OCI-LY7 (cell line): ENCODE results near the gene TMED3. TPM values are rescaled to one million over a fixed set of nuclear protein-coding genes. Genes with fewer than 3 reads are reported as not detected.

Experiments
- BruUV-seq: library from RNA; stranded (reverse); fragments of 400-500 nt; replicated peaks from 2 replicates; lab custom pipeline; 2021; lab: Mats Ljungman, UMichigan
- CTCF ChIA-PET: fragments of 300-600 bp; sonication (Branson Sonifier 250); formaldehyde crosslinking; loops from one replicate; lab custom pipeline; 2022; ENCODE audit warnings: antibody characterized with exemption; ENCODE audit not compliant: unreplicated experiment; lab: Charles Lee
- POLR2A ChIA-PET: fragments of 300-600 bp; sonication (Branson Sonifier 250); formaldehyde crosslinking; loops from one replicate; lab custom pipeline; 2022; ENCODE audit warnings: antibody characterized with exemption; lab: Charles Lee
- DNase-seq: peaks from one replicate; pipeline ENCODE4 v3.0.0-alpha.2; 2015; ENCODE audit warnings: low spot score
- H2AFZ ChIP-seq: fragments of 200-600 bp; sonication (generic), shearing (Covaris generic); 2 replicates; pipeline ENCODE4 v1.6.1; 2014; ENCODE audit warnings: mild to moderate bottlenecking, antibody characterized with exemption, low read length, moderate library complexity
- H3K27ac ChIP-seq: fragments of 200-600 bp; sonication (generic); 2 replicates; pipeline ENCODE4 v1.5.1; 2014; ENCODE audit warnings: mixed run types, low read depth, mild to moderate bottlenecking, moderate library complexity, low read length, inconsistent platforms; ENCODE audit not compliant: poor library complexity, severe bottlenecking
- H3K36me3 ChIP-seq: fragments of 200-600 bp; sonication (generic); 2 replicates; pipeline ENCODE4 v1.6.1; 2014; ENCODE audit warnings: mild to moderate bottlenecking, antibody characterized with exemption, low read length, moderate library complexity, mixed read lengths; ENCODE audit not compliant: insufficient read depth
- H3K4me1 ChIP-seq: fragments of 200-600 bp; sonication (generic); 2 replicates; pipeline ENCODE4 v1.5.1; 2014; ENCODE audit warnings: mild to moderate bottlenecking, low read length; ENCODE audit not compliant: insufficient read depth, poor library complexity, severe bottlenecking
- H3K4me2 ChIP-seq: fragments of 200-600 bp; sonication (generic); 2 replicates; pipeline ENCODE4 v1.6.1; 2014; ENCODE audit warnings: mild to moderate bottlenecking, low read length
- H3K4me3 ChIP-seq: fragments of 200-600 bp; sonication (generic); 2 replicates; pipeline ENCODE4 v1.5.1; 2014; ENCODE audit warnings: mild to moderate bottlenecking, low read depth, low read length; ENCODE audit not compliant: poor library complexity, severe bottlenecking
- H3K79me2 ChIP-seq: fragments of 200-600 bp; sonication (generic); 2 replicates; pipeline ENCODE4 v1.6.1; 2016; ENCODE audit warnings: low read depth, mild to moderate bottlenecking, low read length, moderate library complexity, mixed read lengths; ENCODE audit not compliant: insufficient read depth
- H3K9me2 ChIP-seq: fragments of 200-600 bp; sonication (generic); 2 replicates; pipeline ENCODE4 v1.6.1; 2016; ENCODE audit warnings: mild to moderate bottlenecking, low read length, mixed read lengths; ENCODE audit not compliant: insufficient read depth
- H3K9me3 ChIP-seq: fragments of 200-600 bp; sonication (generic); 2 replicates; pipeline ENCODE4 v1.6.1; 2014; ENCODE audit warnings: mild to moderate bottlenecking, mixed run types, low read length, mixed read lengths
- H4K20me1 ChIP-seq: fragments of 200-600 bp; sonication (generic); 2 replicates; pipeline ENCODE4 v1.6.1; 2014; ENCODE audit warnings: mild to moderate bottlenecking, antibody characterized with exemption, low read length, moderate library complexity, mixed read lengths; ENCODE audit not compliant: insufficient read depth
- EZH2phosphoT487 ChIP-seq: fragments of 200-600 bp; sonication (generic); IDR thresholded peaks from 2 replicates; pipeline ENCODE4 v1.6.1; 2018; ENCODE audit warnings: low read depth, borderline replicate concordance, mild to moderate bottlenecking, mixed run types, antibody characterized with exemption, low read length, moderate library complexity, mixed read lengths
- intact Hi-C: fragments of 100-400 bp; cut with micrococcal nuclease; formaldehyde crosslinking; loops from one replicate; pipeline ENCODE4 v1.10.0; 2022; ENCODE audit not compliant: unreplicated experiment
- total RNA-seq, 2 experiments: library from RNA; depleted of rRNA in 1 of 2; stranded (reverse); fragments of >200 nt in 1 of 2; shearing (Covaris generic) in 1 of 2; gene quantifications; 2 replicates each; pipeline ENCODE4 v1.2.3, GENCODE V29; 2014 to 2022
- TF ChIP-seq, protein P1 (sequence below): fragments of 200-600 bp; sonication (generic); conservative IDR thresholded peaks from 2 replicates; pipeline ENCODE4 v1.5.1; 2014; ENCODE audit warnings: mild to moderate bottlenecking, antibody characterized with exemption, low read length, moderate library complexity, mixed read lengths

The TMED3 gene
- total RNA-seq, 2 experiments from 2014 or later, result 33.2 to 55.9 TPM

DNA sequence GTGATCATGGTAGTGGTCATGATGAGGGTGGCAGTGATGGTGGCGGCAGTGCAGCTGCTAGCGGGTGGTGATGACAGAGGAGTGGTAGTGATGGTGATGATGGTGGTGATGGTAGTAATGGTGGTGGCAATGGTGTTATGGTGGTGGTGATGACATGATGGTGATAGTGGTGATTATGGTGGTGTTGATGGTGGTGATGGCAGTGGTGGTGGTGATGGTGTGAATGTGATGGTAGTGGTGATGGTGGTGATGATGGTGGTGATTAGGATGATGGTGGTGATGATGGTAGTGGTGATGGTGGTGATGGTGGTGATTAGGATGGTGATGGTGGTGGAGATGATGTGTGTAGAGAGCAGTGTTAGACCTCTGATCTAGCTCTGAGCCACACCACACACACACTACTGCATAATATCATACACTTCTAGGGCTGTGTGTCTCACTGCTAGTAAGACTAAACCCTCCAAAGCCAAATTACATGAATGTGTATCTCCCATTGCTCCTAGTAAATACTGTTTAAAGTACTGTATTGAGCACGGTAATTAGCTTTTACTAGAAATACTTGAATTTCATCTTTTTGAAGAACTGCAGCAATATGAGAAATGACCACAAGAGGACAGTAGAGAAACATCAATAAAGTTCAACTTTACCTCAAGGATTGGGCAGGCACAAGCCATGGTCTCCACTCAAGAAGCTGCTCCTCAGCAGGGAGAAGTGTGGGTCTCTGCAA, 28.8 kb downstream of the TMED3 start:
- POLR2A ChIA-PET, result interaction anchor here (0.6 kb wide), 1 partner anchor 1228 kb away, joined by 3 read pairs; no protein-coding TSS in a partner anchor
- Histone ChIP-seq H3K4me3 (no peak overlapping the region), H3K4me1 (no peaks in the 10 kb centered on the region), H4K20me1 (no peaks in the 10 kb centered on the region), H3K9me2 (no peaks in the 10 kb centered on the region), H3K27ac (no peak overlapping the region), H3K9me3 (no peaks in the 10 kb centered on the region), H2AFZ (no peak overlapping the region), H3K36me3 (no peaks in the 10 kb centered on the region), H3K79me2 (no peaks in the 10 kb centered on the region), H3K4me2 (no peak overlapping the region)
- intact Hi-C loops, result loop anchor here (1.0 kb wide), 1 partner anchor 514 kb away; no protein-coding TSS in a partner anchor
- no TSS peak for BruUV-seq
- peak; percentile 47 for DNase-seq
- no peak for TF ChIP-seq EZH2phosphoT487
- TF ChIP-seq, protein P1, sequence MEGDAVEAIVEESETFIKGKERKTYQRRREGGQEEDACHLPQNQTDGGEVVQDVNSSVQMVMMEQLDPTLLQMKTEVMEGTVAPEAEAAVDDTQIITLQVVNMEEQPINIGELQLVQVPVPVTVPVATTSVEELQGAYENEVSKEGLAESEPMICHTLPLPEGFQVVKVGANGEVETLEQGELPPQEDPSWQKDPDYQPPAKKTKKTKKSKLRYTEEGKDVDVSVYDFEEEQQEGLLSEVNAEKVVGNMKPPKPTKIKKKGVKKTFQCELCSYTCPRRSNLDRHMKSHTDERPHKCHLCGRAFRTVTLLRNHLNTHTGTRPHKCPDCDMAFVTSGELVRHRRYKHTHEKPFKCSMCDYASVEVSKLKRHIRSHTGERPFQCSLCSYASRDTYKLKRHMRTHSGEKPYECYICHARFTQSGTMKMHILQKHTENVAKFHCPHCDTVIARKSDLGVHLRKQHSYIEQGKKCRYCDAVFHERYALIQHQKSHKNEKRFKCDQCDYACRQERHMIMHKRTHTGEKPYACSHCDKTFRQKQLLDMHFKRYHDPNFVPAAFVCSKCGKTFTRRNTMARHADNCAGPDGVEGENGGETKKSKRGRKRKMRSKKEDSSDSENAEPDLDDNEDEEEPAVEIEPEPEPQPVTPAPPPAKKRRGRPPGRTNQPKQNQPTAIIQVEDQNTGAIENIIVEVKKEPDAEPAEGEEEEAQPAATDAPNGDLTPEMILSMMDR, result peak; percentile 91
- CTCF ChIA-PET, result interaction anchor here (0.6 to 1.3 kb wide), 3 partner anchors 27 to 514 kb away, joined by 3 to 6 read pairs (median 4); no protein-coding TSS in a partner anchor

DNA sequence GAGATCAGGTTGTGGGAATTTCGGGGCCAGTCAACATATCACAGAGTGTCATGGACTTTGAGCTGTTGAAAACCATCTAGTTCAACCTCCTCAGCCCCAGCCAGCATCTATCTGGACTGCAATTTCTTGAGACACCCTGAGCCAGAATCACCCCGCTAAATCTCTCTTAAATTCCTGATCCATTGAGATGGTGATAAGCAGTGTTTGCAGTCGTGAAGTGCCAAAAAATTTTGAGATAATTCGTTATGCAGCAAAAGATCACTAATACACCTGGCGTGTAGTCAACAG, 29.3 kb downstream of the TMED3 start:
- no peaks in the 10 kb centered on the region for H4K20me1 ChIP-seq
- no peak overlapping the region for H3K27ac ChIP-seq
- H3K36me3 ChIP-seq, result no peaks in the 10 kb centered on the region
- intact Hi-C loops, result loop anchor here (1.0 kb wide), 1 partner anchor 513 kb away; no protein-coding TSS in a partner anchor
- no peaks in the 10 kb centered on the region for H3K9me2 ChIP-seq
- no TSS peak for BruUV-seq
- TF ChIP-seq, protein P1, result peak; percentile 46; the same call in 1 of the 2 replicates
- TF ChIP-seq EZH2phosphoT487, result no peak
- H3K4me3 ChIP-seq, result no peak overlapping the region
- H3K9me3 ChIP-seq, result no peaks in the 10 kb centered on the region
- ChIA-PET CTCF (interaction anchor here (1.3 kb wide), 1 partner anchor 26 kb away, joined by 3 read pairs; no protein-coding TSS in a partner anchor), POLR2A (no interaction called here)
- H3K4me1 ChIP-seq, result no peaks in the 10 kb centered on the region
- DNase-seq, result no peak
- H2AFZ ChIP-seq, result no peak overlapping the region
- H3K4me2 ChIP-seq, result no peak overlapping the region
- no peaks in the 10 kb centered on the region for H3K79me2 ChIP-seq

DNA sequence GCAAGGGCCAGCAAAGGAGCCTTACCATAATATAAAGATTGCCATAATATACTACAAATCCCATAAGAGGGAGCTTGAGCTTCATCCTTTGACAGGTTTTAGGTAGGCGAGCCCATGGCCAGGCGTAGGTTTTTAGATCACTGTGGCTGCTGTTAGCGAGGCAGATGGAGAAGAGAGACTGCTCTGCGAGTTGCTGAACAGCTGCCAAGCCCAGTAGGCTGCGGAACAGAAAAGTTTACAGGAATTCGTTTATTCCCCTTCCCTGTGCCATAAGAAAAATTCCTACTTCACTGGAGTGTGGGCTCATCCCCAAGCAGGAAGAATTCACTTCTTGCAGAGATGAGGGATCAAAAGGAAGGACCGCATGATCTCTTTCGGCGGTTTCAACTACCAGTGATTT, 30.5 kb downstream of the TMED3 start:
- no peaks in the 10 kb centered on the region for H3K9me3 ChIP-seq
- TF ChIP-seq, protein P1, result no peak
- TF ChIP-seq EZH2phosphoT487, result no peak
- H3K36me3 ChIP-seq, result no peaks in the 10 kb centered on the region; the same call in 1 of the 2 replicates
- no peak overlapping the region for H2AFZ ChIP-seq
- POLR2A ChIA-PET, result no interaction called here
- no peaks in the 10 kb centered on the region for H4K20me1 ChIP-seq
- no peak overlapping the region for H3K27ac ChIP-seq
- no peaks in the 10 kb centered on the region for H3K4me1 ChIP-seq
- no peak for DNase-seq
- intact Hi-C loops, result no loop called here
- CTCF ChIA-PET, result no interaction called here
- no peak overlapping the region for H3K4me3 ChIP-seq
- no TSS peak for BruUV-seq
- no peak overlapping the region for H3K4me2 ChIP-seq
- H3K9me2 ChIP-seq, result no peaks in the 10 kb centered on the region
- H3K79me2 ChIP-seq, result no peaks in the 10 kb centered on the region
